VCaP (cell line): ENCODE results near the gene SLC24A3.
A peak's percentile ranks its signal among the peaks of the same experiment; 100 is the strongest.

Experiments
- H3K27ac ChIP-seq: fragments of 450-650 bp; 2 replicates; pipeline ENCODE4 v1.5.1; 2017
- TF ChIP-seq, protein P1 (sequence below): fragments of 450-650 bp; conservative IDR thresholded peaks from 2 replicates; pipeline ENCODE4 v1.5.1; 2017; ENCODE audit warnings: mild to moderate bottlenecking, moderate library complexity

SLC24A3 gene

GRCh38 chr20:19429538-19429937 is 217.1 kb downstream of the SLC24A3 start:
- peak overlapping the region; percentile 91; the same call in 1 of the 2 replicates for H3K27ac ChIP-seq
- TF ChIP-seq, protein P1, sequence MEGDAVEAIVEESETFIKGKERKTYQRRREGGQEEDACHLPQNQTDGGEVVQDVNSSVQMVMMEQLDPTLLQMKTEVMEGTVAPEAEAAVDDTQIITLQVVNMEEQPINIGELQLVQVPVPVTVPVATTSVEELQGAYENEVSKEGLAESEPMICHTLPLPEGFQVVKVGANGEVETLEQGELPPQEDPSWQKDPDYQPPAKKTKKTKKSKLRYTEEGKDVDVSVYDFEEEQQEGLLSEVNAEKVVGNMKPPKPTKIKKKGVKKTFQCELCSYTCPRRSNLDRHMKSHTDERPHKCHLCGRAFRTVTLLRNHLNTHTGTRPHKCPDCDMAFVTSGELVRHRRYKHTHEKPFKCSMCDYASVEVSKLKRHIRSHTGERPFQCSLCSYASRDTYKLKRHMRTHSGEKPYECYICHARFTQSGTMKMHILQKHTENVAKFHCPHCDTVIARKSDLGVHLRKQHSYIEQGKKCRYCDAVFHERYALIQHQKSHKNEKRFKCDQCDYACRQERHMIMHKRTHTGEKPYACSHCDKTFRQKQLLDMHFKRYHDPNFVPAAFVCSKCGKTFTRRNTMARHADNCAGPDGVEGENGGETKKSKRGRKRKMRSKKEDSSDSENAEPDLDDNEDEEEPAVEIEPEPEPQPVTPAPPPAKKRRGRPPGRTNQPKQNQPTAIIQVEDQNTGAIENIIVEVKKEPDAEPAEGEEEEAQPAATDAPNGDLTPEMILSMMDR, result no peak

DNA sequence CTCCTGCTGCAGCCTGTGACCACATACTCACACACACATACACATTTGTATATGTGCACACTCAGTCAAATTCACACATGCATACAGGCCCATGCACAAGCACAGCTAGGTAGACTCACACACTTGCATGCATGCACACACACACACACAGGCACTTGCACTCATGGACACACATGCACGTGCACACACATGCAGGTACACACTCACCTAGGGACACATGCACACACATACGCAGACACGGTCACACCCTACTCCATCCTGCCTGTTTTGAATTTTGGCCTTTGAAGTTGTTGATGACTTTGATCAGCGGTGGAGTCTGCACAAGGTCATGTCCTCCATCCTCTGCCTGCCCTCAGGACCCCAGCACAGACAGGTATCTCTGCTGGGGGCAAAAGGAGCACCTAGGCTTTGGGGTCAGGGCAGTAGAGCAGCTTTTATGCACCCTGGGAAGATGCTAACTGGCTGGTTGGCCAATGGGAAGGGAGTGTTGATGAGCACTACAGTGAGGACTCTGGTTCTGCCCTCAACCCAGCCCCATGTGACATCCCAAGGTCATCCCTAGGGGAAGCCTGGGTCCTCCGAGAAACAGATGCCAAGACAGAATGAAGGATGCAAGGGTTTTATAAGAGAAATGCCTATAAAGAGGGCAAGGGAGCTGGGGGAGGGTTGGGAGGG is 218.3 kb downstream of the SLC24A3 start:
- no peak overlapping the region for H3K27ac ChIP-seq
- TF ChIP-seq, protein P1, result no peak

DNA sequence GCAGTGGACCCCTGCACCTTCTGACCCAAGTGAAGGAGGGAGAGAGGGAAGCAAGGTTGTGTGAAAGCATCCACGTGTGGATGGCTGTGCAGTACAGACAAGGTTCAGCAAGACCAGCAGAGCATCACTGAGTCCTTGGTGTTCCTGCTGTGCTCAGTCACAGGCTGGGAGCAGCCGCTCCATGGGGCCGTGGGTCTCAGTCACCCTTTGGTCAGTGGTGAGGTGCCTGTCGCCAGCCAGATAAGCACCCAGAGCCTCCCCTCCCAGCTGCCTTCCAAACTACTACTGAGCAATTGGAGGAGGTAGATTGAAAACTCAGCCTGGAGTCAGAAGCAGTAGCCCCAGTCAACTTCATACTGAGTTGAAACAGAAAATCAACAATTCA is 218.9 kb downstream of the SLC24A3 start:
- TF ChIP-seq, protein P1, result no peak
- no peak overlapping the region for H3K27ac ChIP-seq

GRCh38 chr20:19431906-19432305 is 219.5 kb downstream of the SLC24A3 start:
- H3K27ac ChIP-seq, result no peak overlapping the region
- TF ChIP-seq, protein P1, result no peak

- no peak overlapping the region for H3K27ac ChIP-seq
- TF ChIP-seq, protein P1, result no peak
These were observed 221.2 kb downstream of the SLC24A3 start for GRCh38 chr20:19433371-19434350.

- H3K27ac ChIP-seq, result no peak overlapping the region
- TF ChIP-seq, protein P1, result no peak
These were observed 222.9 kb downstream of the SLC24A3 start for GRCh38 chr20:19435316-19435715.

DNA sequence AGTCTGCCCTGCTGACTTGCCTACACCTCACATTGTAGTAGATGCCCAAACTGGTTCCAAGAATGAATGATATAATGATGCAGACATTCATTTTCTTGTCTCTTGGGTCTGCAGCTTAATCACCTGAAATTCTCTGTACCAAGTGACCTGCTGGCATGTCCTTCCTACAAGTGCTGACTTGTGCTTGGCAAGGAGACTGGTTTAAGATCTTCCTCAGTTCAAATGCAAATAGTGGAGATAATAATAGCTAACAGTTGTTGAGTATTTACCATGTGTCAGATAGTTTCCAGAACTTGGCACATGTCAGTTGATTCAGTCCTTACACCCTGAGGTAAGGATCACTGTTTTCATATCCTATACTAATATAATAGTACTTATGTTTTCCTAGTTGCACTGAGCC is 223.4 kb downstream of the SLC24A3 start:
- TF ChIP-seq, protein P1, result no peak
- no peak overlapping the region for H3K27ac ChIP-seq
